Nephron (organoid): ENCODE data around the gene SEMA6D.

Experiments
- H3K27ac Mint-ChIP-seq, 3 experiments: 2 replicates each; pipeline ENCODE4 v1.8.0; 2020; ENCODE audit warnings: mixed read lengths in 3 of 3, mild to moderate bottlenecking in 2 of 3, moderate library complexity in 1 of 3
- H3K27me3 Mint-ChIP-seq: 2 replicates; pipeline ENCODE4 v1.8.0; 2021; ENCODE audit warnings: low read depth, mild to moderate bottlenecking, moderate library complexity, mixed read lengths
- H3K36me3 Mint-ChIP-seq: 2 replicates; pipeline ENCODE4 v1.8.0; 2020; ENCODE audit warnings: low read depth, mixed read lengths
- H3K4me1 Mint-ChIP-seq: 2 replicates; pipeline ENCODE4 v1.8.0; 2020; ENCODE audit warnings: mixed read lengths
- H3K4me3 Mint-ChIP-seq, 3 experiments: 2 replicates each; pipeline ENCODE4 v1.8.0; 2020; ENCODE audit warnings: mild to moderate bottlenecking in 3 of 3, mixed read lengths in 3 of 3, moderate library complexity in 2 of 3
- H3K9me3 Mint-ChIP-seq: 2 replicates; pipeline ENCODE4 v1.8.0; 2020; ENCODE audit warnings: mixed read lengths
- CTCF ChIP-seq, 3 experiments: fragments of 200-600 bp; sonication (generic); IDR thresholded peaks; one replicate each; pipeline ENCODE4 v1.5.0; 2021; ENCODE audit warnings: antibody characterized with exemption in 3 of 3; ENCODE audit not compliant: unreplicated experiment in 3 of 3

The SEMA6D gene

DNA sequence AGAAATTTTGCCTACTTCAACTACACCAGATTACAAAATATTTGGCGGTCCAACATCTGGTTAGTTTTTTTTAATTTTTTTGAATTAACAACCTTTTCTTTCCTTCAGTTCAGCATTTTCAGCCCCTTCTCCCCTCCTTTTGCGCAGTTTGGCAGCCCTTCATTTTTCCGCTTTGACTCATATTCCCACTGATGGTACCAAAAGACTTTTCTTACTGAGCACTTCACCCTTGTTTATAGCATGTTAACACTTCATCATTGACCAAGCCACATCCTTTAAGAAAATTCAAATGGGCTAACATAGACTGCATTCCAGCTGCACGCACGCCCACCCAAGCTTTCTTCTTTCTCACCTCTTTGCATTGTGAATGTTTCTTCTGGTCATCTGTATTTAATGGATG lies 49.7 kb downstream of the SEMA6D start:
- H3K4me1 Mint-ChIP-seq = no peaks in the 10 kb centered on the region
- no peaks in the 10 kb centered on the region for H3K9me3 Mint-ChIP-seq
- TF ChIP-seq CTCF (IDR thresholded peaks at IDR 0.05; ENCODE audit: unreplicated experiment in 3 of 3) = no peak
- no peaks in the 10 kb centered on the region for H3K27me3 Mint-ChIP-seq
- peaks cover 95% of the 10 kb centered on the region for H3K36me3 Mint-ChIP-seq
- H3K4me3 Mint-ChIP-seq = no peak overlapping the region
- H3K27ac Mint-ChIP-seq = no peak overlapping the region

GRCh38 chr15:47768735-47769134 lies 51.4 kb downstream of the SEMA6D start:
- H3K27ac Mint-ChIP-seq = no peak overlapping the region
- H3K9me3 Mint-ChIP-seq = no peaks in the 10 kb centered on the region
- peaks cover 93% of the 10 kb centered on the region for H3K36me3 Mint-ChIP-seq
- H3K4me1 Mint-ChIP-seq = no peaks in the 10 kb centered on the region
- no peaks in the 10 kb centered on the region for H3K27me3 Mint-ChIP-seq
- H3K4me3 Mint-ChIP-seq = no peak overlapping the region
- TF ChIP-seq CTCF (IDR thresholded peaks at IDR 0.05; ENCODE audit: unreplicated experiment in 3 of 3) = no peak

DNA sequence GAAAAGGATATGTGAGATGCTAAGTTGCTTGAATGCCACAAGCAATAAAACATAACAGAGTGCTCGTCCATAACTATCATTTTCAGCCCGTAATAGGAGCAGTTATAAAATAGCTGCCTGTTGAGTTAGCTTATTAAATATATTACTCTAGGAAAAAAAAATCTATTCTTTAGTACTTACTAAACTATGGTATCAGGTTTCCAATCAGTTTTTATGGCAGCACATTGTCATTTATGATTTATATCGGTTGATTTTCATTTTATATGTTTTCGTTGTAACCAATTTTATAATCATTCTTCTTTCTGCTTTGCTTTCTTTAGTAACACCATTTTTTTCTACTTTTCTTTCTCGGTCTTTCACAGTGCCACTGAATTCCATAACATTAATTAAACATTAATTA lies 51.9 kb downstream of the SEMA6D start:
- H3K36me3 Mint-ChIP-seq = peaks cover 91% of the 10 kb centered on the region
- no peaks in the 10 kb centered on the region for H3K4me1 Mint-ChIP-seq
- no peaks in the 10 kb centered on the region for H3K27me3 Mint-ChIP-seq
- TF ChIP-seq CTCF (IDR thresholded peaks at IDR 0.05; ENCODE audit: unreplicated experiment in 3 of 3) = no peak
- no peaks in the 10 kb centered on the region for H3K9me3 Mint-ChIP-seq
- no peak overlapping the region for H3K4me3 Mint-ChIP-seq
- H3K27ac Mint-ChIP-seq = no peak overlapping the region

- Mint-ChIP-seq H3K36me3 (peaks cover 53% of the 10 kb centered on the region), H3K4me1 (no peaks in the 10 kb centered on the region), H3K9me3 (no peaks in the 10 kb centered on the region), H3K27me3 (no peaks in the 10 kb centered on the region), H3K4me3 (no peak overlapping the region), H3K27ac (no peak overlapping the region)
- no peak for TF ChIP-seq CTCF (IDR thresholded peaks at IDR 0.05; ENCODE audit: unreplicated experiment in 3 of 3)
Measured at GRCh38 chr15:47773143-47773542, 55.8 kb downstream of the SEMA6D start.

- Mint-ChIP-seq H3K9me3 (no peaks in the 10 kb centered on the region), H3K36me3 (peaks cover 4% of the 10 kb centered on the region), H3K27me3 (no peaks in the 10 kb centered on the region), H3K4me3 (no peak overlapping the region), H3K4me1 (no peaks in the 10 kb centered on the region), H3K27ac (no peak overlapping the region)
- no peak for TF ChIP-seq CTCF (IDR thresholded peaks at IDR 0.05; ENCODE audit: unreplicated experiment in 3 of 3)
Measured at GRCh38 chr15:47778263-47778770, 61.0 kb downstream of the SEMA6D start.

- no peaks in the 10 kb centered on the region for H3K4me1 Mint-ChIP-seq
- no peak overlapping the region for H3K4me3 Mint-ChIP-seq
- H3K36me3 Mint-ChIP-seq = no peaks in the 10 kb centered on the region
- H3K27ac Mint-ChIP-seq = peak overlapping the region in 1 of 3 experiments; percentile 37
- H3K9me3 Mint-ChIP-seq = no peaks in the 10 kb centered on the region
- no peak for TF ChIP-seq CTCF (IDR thresholded peaks at IDR 0.05; ENCODE audit: unreplicated experiment in 3 of 3)
- H3K27me3 Mint-ChIP-seq = no peaks in the 10 kb centered on the region
Measured at GRCh38 chr15:47780971-47781370, 63.7 kb downstream of the SEMA6D start.
